NOMO-1 treated with dmso at 0.1 percent for 144 hours (cell line): ENCODE measurements around the gene MACROD2.

Experiments used
- DNase-seq: peaks from one replicate; lab custom pipeline; 2025; ENCODE audit not compliant: unreplicated experiment; lab: John Stamatoyannopoulos, UW

MACROD2 gene

DNA sequence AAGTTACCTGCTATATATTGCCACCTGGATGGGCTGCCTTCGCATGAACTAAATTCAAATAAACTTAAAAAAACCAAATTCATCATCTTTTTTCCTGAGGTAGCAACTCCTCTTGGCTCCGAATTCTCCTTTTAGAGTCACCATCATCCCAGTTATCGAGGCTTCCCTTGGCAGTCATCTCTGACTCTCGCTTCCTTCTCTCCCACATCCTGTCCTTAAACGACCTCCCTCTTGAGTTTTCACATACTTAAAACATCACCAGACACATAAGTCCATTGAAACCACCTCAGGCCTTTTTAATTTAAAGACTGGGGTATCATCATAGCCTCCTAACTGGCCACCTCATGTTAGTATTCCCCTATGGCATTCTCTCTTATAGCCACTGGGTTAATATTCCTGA lies 638.2 kb downstream of the MACROD2 start:
- no peak for DNase-seq

DNA sequence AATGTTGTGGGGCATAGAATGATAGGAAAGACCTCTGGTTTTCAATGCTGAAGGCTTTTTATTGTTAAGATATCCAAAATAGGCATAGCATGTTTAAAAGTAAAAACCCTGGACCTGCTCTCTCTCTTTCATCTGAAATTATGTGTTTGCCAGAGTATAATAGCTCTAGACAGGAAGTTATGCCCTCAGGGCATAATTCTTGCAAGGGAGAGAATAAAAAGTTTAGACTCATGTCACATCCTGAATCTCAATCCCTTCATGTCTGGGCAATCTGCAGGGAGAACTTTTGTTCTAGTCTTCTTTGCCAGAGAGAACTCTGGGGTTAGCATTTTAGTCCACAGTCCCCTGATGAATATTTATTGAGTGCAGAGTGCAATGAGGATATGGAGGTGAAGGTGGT lies 639.3 kb downstream of the MACROD2 start:
- DNase-seq, result no peak

DNA sequence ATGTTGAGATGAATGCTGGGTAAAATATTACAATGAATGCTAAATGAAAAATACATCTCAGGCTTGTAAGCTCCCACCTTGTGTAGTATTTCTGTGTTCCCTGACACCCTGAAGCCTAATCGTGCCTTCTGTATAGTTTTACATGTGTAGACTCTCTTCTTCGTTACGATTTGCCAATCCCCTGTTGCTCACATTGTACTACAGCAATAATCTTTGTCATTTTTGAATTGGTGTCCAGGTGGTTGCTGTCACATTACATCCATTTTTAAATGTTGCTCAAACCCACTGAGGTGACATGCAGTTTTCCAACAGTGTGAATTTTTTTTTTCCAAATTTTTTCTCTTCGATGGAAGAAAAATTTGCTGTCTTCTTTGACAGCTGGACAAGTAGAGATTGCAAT lies 642.1 kb downstream of the MACROD2 start:
- no peak for DNase-seq

DNA sequence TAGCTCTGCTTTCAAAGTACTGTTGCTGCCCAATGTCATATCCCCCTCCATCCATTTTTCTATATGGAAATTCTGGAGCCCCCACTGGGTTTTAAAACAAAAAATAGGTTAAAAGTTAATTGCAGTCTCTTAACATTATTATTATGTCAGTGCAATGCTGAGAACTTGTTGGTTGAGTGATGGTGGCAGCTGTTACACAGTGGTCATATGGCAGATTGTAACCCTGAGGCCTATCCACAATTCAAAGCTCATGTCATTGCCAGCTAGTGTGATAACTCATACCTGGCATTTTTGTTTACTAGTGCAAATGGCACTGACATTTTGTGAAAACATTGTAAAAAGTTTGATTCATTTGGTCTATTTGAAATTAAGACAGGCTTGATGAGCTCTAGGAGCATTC lies 647.8 kb downstream of the MACROD2 start:
- DNase-seq, result no peak

DNA sequence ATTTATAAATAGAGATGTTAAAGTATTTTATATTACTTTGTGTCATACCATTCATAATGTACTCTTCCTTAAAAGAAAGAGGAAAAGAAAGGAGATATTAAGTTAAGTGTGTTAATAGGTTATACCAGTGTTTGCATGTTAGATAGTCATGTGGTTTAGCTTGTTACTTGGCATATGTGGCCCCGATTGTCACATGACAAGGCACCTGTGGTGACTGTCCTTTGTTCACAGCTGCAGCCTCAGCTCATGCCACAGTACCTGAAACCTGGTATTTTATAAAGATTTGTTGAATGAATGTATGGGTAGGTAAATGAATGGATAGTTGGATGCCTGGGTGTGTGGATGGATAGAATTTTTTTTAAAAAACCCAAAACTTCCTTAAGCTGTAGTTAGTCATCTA lies 648.2 kb downstream of the MACROD2 start:
- no peak for DNase-seq

DNA sequence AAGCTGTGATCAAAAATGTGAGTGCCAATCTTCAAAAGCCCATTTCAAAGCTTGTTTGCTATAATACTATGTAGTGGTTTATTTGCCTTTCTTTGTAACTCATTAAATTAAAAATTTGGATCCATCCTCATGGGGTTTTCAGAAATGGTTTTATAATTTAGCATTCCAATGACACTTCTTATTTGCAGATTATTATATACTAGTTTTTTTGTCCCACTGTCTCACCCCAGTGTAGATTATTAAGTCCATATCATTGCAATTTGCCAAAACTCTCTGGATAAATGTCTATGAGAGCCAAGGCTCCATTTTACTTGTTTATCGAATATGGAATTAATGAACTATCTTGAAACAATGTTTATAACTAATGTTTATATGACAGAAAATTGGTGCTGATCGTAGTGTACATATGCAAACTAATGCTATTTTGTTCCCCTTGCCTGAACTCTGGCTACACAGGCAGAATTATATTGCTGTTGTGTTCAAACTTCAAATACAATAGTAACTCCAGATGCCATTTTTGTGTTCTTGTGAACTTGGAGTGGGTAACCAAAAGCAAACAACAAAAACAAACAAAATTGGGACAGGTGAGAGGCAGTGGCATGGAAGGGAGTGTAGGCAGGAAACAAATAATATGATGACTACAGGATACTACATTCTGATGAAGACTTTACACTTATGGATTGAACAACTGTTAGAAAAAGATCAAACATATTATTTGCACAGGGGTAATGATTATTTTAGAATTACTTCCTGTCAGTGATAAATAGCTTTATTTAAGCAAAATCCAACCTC lies 649.2 kb downstream of the MACROD2 start:
- DNase-seq, result no peak

DNA sequence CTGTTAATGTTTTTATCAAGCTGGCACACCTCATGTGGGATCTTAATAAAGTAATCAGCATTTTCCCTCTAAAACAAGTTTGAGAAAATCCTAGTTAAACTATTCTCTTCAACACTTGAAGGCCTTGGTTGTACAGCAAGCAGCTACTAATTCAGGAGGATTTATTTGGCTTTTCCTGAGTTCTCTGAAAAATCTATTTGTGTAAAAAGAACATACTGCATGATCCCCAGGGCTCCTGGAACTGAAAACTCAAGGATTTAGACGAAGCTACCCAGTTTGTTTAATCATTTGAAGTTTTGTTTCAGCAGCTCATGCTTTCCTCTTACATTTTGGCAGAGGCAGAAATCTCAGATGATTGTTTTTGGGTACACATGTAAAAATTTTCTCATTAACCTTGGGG lies 651.7 kb downstream of the MACROD2 start:
- no peak for DNase-seq

DNA sequence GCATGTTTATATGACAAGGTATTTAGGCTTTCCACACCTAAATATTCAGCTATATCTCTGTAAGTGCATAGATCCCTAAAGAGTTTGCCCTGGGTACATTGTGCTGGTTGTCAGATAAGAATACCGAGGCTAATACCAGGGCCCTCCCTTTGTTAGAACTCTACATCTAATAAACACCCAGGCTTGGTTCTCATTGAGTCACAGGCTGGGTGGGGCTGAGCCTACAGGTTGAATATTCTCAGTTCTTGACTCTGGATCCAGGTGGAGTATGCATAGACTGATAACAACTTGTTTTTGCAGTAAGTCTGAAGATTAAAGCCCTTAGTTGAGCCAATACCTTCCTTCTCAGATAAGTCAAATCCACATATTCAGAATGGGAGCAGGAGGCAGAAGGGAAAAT lies 654.3 kb downstream of the MACROD2 start:
- no peak for DNase-seq

DNA sequence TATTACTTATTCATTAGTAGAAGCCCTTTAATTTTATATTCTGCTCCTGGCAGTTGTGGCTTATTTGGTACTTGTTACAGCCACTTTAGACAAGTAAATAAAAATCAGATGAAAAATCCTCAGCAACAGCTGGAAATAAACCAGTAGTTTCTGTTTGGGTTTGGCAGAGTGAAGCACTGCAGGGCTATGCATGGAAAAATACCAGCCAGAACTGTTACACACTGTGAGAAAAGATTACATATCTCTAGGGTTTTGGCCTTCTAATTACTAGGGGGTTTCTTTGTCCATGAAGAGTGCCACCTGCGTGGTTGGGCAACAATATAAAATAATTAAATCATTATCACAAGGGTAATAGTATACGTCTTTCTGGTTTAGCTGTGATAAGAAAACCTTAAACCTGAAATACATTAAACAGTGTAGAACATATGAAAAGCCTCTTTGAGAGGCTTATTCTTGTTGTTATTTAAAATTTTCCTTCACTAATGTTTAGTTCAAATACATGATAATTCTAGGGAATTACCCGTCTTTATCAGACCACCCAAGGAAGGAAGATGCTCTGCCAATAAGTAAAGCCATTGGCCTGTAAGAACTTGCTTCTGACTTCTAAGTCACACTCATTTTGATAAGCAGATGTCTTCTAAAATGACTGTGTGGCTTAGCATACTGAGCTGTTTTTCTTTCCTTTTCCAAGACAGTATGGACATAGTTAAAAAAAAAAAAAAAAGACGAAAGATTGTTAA lies 662.1 kb downstream of the MACROD2 start:
- no peak for DNase-seq

DNA sequence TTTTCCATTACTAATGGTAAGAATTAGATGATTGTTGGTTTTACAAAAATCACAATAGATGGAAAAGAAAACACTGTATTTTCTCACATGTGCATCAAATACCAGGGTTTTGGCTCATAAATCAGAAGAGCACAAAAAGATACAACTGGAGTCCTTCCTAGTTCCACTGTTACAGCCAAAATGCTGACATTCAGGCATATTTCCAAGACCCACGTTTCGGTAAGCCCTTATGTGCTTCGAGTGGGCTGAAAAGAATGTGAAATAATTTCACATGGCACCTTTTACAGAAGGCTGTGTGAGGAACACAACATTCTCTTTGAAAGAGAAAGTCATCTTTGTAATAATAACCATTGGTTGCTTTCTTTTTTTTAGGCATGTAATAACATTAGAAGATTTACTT lies 668.8 kb downstream of the MACROD2 start:
- DNase-seq, result no peak

DNA sequence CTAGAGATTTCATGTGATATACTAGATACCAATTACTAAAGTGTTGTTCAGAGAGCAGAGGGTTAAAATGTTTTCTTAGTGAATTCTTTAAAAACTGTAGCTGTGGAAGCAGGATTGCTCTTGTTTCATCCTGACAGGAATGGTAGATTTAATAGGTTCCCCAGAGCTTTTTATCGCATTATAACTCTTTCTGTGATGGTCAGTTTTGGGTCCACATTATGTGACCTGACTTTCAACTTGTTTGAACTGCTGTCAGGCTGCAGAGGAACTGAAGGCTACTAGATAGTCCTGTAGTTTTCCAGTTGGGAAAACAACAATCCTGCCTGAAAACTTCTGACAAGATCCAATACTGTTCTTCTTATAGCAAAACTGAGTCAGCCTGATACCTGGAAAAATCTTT lies 671.4 kb downstream of the MACROD2 start:
- DNase-seq, result no peak

DNA sequence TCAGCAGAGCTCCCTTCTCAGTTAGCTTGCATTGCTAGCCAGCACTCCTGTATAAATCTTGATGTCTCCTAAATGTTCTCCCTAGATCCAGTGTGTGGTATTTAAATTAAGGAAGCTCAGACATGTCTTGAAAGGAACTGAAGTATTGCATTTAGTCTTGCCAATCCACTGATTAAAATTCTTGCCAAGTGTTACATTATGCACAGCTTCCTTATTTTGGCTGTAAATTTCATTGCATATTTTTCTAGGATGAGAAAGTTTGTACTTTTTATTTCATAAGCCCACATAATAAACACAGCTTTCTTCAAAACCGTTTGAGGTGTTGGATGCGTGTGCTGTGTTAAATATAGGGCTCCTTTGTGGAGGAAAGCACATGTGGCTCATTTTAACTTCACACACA lies 671.9 kb downstream of the MACROD2 start:
- no peak for DNase-seq

DNA sequence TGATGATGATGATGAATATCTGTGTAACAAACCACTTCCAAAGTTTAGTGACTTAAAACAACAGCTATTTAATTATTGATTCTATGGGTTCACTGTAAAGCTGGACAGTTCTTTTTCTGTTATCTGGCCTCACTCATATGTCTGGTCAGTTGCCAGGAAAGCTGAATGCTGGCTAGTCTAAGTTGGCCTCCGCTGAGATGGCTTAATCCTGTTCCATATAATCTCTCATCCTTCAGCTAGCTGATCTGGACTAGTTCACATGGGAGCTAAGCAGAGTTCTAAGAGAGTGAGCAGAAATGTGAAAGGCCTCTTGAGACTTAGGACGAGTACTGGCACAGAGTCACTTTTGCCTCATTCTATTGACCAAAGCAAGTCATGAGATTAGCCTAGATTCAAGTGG lies 676.8 kb downstream of the MACROD2 start:
- no peak for DNase-seq

DNA sequence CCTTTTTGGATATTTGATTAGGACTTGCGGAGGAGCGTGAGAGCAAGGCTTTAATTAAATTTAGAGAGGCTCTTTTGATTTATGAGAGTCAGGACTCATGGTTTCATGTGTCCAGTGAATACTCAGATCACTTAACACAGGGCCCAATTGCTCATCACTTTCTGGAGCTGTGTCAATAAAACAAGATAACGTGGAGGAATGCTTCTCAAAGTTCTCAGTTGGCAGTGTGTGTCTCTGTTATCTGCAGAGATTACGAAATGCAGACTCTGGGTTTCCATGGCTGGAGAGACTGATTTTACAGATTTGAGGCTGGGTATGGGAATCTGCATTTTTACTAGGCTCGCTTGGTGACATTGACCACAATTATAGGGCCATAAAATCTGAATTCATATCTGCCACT lies 677.8 kb downstream of the MACROD2 start:
- DNase-seq, result no peak

DNA sequence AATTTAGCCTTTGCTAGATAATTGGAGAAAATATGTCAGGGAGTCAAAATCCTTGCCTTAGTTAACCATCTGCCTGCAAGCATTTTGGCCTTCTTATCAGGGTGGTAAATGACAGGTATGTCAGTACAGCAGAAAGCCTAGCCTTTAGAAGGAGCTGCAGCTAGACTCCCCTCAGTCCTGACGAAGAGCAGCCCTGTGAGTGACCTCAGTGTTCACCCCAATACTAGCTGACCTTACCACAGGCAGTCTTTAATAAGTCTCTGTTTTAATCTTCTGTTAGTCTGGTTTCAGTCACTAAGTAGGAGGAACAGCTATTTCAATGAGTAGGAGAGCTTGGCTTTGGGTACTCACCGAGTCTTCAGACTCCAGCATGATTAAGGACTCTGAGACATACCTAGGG lies 682.1 kb downstream of the MACROD2 start:
- no peak for DNase-seq

DNA sequence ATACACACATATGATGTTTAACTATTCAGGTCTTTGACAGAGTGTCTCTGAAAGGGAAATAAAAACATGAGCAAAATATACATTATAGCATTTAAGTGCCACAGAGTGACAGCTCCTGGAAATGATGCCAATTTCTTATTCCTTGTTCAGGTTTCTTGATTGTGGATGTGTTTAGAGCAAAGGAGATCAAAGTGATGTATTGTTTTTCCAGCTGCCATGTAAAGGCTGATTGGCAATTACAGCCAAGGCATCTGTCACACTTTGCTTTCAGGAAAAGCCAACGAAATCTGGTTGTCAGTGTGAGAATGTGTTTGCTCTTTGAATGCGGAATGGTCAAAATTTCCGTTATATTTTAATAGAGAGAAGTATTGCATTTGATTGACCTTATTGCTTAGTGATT lies 689.9 kb downstream of the MACROD2 start:
- DNase-seq, result no peak

DNA sequence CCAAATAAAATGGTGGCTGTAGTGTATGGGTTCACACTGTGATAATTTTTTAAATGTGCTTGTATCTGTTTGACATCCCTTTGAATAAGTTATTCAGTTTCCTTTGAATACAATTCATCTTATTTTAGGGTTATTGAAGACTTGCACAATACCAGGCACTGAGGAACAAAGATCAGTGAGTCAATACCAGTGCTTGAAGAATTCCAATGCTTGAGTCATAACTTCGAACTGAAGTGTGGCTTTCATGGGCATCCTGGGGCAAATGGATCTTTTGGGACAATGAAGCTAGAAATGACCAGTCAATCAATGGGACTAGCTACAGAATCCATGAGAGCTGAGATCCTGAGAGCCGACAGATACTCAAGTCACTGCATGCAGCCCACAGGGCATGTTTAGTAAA lies 692.0 kb downstream of the MACROD2 start:
- DNase-seq, result no peak

DNA sequence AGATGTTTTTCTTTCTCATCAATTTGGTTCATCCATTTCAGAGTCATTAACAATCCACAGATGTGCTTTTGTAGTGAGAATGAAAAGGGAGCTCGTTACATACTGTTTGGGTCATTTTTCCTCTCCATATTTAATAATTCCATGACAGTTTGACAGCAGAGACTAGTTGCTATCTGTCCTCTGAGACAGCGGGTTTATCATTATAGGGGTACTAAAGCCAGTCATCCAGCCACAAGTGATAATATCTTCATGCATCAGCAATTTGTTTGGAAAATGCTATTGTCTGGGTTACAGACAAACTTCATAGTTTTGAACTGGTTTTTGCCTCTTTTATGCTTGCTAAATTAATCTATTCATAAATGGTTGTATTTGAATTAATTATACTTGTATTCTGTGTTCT lies 692.7 kb downstream of the MACROD2 start:
- DNase-seq, result no peak

DNA sequence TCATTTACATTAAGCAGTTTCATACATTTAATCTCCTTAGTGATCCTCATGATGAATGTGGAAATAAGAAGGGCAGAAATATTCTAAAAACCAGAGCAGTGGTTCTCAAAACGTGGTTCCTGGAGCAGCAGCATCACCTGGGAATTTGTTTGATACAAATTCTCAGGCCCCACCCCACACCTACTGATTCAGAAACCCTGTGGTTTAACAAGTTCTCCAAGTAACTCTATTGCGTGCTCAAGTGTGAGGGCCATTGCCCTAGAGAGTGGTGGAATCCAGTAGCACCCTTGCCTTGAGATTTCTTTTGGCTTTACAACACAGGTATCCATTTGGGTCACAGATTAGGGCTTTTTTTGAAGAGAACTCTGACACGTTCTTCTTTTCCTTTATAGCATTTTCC lies 696.7 kb downstream of the MACROD2 start:
- no peak for DNase-seq

DNA sequence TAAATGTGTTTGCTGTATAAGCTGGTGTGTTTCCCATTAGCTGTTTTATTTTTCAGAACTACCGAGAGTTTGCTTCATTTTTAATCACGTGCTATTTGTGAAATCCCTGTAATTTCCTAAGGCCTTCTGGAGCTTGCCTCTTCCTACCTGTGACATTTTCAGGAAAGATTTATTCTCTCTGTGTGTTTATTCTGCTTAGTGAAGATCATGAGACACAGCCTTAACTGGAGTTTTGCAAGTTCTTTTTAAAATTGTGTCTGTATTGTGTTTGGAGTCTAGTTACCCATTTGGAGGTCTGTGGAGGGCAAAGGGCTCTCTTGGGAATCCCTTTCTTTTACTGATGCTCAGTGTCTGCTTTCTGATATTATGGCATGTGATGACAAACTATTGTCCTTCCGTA lies 701.2 kb downstream of the MACROD2 start:
- DNase-seq, result no peak

DNA sequence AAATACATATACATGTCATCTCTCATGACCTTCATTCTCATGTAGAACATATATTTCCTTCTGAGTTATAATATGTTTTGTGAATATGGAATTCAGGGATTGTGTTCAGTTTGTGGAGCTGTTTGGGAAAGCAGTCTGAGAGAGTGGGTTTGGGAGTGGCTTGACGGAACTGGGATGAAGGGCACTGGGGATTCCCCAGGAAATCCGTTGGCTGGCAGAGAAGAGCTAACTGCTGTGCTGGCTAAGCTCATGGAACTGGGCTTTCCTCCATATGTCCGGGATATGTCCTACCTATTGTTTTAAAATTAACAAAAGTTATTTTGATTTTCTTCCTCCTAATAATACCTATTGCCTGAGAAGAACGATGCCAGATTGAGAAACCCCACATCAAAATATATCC lies 701.6 kb downstream of the MACROD2 start:
- no peak for DNase-seq

DNA sequence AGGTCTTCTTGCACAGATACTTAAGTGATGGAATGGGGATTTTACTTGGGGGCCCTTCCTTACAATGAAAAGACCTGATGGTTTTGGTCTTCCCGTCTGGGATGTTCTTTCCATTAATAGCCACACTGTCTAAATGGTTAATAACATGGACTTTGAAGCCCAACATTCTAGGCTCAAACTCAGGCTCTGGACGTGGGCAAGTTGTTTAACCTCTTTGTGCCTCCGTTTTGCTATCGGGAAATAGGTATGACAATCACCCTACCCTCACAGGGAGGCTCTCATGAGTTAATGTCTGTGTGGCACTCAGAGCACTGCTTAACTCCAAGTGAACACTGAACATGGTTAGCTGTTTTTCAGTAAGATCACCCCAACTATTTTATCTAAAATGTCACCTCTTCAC lies 702.8 kb downstream of the MACROD2 start:
- DNase-seq, result no peak
